HepG2 (cell line): ENCODE data around the gene PRR14. TPM values are rescaled to one million over a fixed set of nuclear protein-coding genes. Genes with fewer than 3 reads are reported as not detected.
A peak's percentile ranks its signal among the peaks of the same experiment; 100 is the strongest.

Source experiments
- BRCA1 ChIP-seq: sonication (generic); formaldehyde crosslinking; IDR thresholded peaks from 2 replicates; pipeline ENCODE4 v1.4.0; 2020; ENCODE audit warnings: missing genetic modification reagents
- CAMTA2 ChIP-seq: sonication (generic); formaldehyde crosslinking; IDR thresholded peaks from 2 replicates; pipeline ENCODE4 v1.4.0; 2020; ENCODE audit warnings: mild to moderate bottlenecking, missing genetic modification reagents, borderline replicate concordance
- DMAP1 ChIP-seq: IDR thresholded peaks from 2 replicates; pipeline ENCODE4 v1.6.1; 2016
- NR2C2 ChIP-seq: sonication (generic); formaldehyde crosslinking; IDR thresholded peaks from 2 replicates; pipeline ENCODE4 v1.4.0; 2020; ENCODE audit warnings: missing genetic modification reagents, mild to moderate bottlenecking, moderate library complexity, borderline replicate concordance
- PAF1 ChIP-seq: IDR thresholded peaks from 2 replicates; pipeline ENCODE4 v1.6.1; 2016; ENCODE audit warnings: missing genetic modification reagents, missing compliant biosample characterization
- TRIM24 ChIP-seq: sonication (generic); formaldehyde crosslinking; IDR thresholded peaks from 2 replicates; pipeline ENCODE4 v1.8.0; 2022; ENCODE audit warnings: mild to moderate bottlenecking, missing genetic modification reagents
- YEATS2 ChIP-seq: sonication (generic); formaldehyde crosslinking; IDR thresholded peaks from 2 replicates; pipeline ENCODE4 v1.4.0; 2020; ENCODE audit warnings: missing genetic modification reagents, borderline replicate concordance
- ZBTB7B ChIP-seq: sonication (generic); formaldehyde crosslinking; IDR thresholded peaks from 2 replicates; pipeline ENCODE4 v1.4.0; 2020; ENCODE audit warnings: missing genetic modification reagents
- ZNF333 ChIP-seq: sonication (generic); formaldehyde crosslinking; IDR thresholded peaks from 2 replicates; pipeline ENCODE4 v1.4.0; 2020; ENCODE audit warnings: mild to moderate bottlenecking, missing genetic modification reagents, borderline replicate concordance
- ZNF468 ChIP-seq: sonication (generic); formaldehyde crosslinking; IDR thresholded peaks from 2 replicates; pipeline ENCODE4 v1.8.0; 2022; ENCODE audit warnings: mild to moderate bottlenecking, moderate library complexity, missing genetic modification reagents
- ZSCAN12 ChIP-seq: sonication (generic); formaldehyde crosslinking; IDR thresholded peaks from 2 replicates; pipeline ENCODE4 v1.9.0; 2021; ENCODE audit warnings: mild to moderate bottlenecking, missing genetic modification reagents
- polyA plus RNA-seq, 8 experiments: library from polyadenylated mRNA; depleted of rRNA in 3 of 8; stranded (reverse) in 7 of 8; unstranded in 1 of 8; fragments of >200 nt; fragmentation: Illumina TruSeq in 4 of 8; extraction: Trizol in 4 of 8; gene quantifications; 2 replicates each; pipeline versions ENCODE4 v1.2.1 to v1.2.3, GENCODE V29; 2011 to 2016; ENCODE audit warnings: low read depth in 4 of 8, missing spikeins in 1 of 8, mixed read lengths in 1 of 8; ENCODE audit not compliant: insufficient read depth in 1 of 8
- total RNA-seq, 5 experiments: library from RNA; depleted of rRNA; stranded (reverse); fragments of >200 nt; fragmentation: Illumina TruSeq; extraction: Trizol; gene quantifications; 2 replicates each; pipeline ENCODE4 v1.2.3, GENCODE V29; 2016; ENCODE audit warnings: low read depth in 1 of 5
- TF ChIP-seq, protein P1 (sequence below): sonication (generic); formaldehyde crosslinking; IDR thresholded peaks from 2 replicates; pipeline ENCODE4 v1.8.0; 2023; ENCODE audit warnings: mild to moderate bottlenecking, missing genetic modification reagents
- TF ChIP-seq, protein P2 (sequence below): sonication (generic); formaldehyde crosslinking; IDR thresholded peaks from 2 replicates; pipeline ENCODE4 v1.4.0; 2020; ENCODE audit warnings: missing genetic modification reagents
- TF ChIP-seq, protein P3 (sequence below): sonication (generic); formaldehyde crosslinking; IDR thresholded peaks from 2 replicates; pipeline ENCODE4 v1.4.0; 2020; ENCODE audit warnings: missing genetic modification reagents
- TF ChIP-seq, protein P4 (sequence below): sonication (generic); formaldehyde crosslinking; IDR thresholded peaks from 2 replicates; pipeline ENCODE4 v1.5.0; 2020; ENCODE audit warnings: mild to moderate bottlenecking, missing genetic modification reagents
- TF ChIP-seq, protein P5 (sequence below): sonication (generic); formaldehyde crosslinking; IDR thresholded peaks from 2 replicates; pipeline ENCODE4 v1.8.0; 2022; ENCODE audit warnings: low read depth, missing genetic modification reagents
- TF ChIP-seq, protein P6 (sequence below): IDR thresholded peaks from 2 replicates; pipeline ENCODE4 v1.6.1; 2016; ENCODE audit warnings: missing biosample characterization, missing genetic modification reagents, low read depth
- TF ChIP-seq, protein P7 (sequence below): IDR thresholded peaks from 2 replicates; pipeline ENCODE4 v1.6.1; 2016; ENCODE audit warnings: mild to moderate bottlenecking, missing biosample characterization, missing genetic modification reagents

Gene PRR14
- total and polyA plus RNA-seq, 2 of the 13 experiments (the other 11 are each of a cell fraction or from before 2014, with no cell fraction given) = 8.4 to 11.0 TPM

DNA sequence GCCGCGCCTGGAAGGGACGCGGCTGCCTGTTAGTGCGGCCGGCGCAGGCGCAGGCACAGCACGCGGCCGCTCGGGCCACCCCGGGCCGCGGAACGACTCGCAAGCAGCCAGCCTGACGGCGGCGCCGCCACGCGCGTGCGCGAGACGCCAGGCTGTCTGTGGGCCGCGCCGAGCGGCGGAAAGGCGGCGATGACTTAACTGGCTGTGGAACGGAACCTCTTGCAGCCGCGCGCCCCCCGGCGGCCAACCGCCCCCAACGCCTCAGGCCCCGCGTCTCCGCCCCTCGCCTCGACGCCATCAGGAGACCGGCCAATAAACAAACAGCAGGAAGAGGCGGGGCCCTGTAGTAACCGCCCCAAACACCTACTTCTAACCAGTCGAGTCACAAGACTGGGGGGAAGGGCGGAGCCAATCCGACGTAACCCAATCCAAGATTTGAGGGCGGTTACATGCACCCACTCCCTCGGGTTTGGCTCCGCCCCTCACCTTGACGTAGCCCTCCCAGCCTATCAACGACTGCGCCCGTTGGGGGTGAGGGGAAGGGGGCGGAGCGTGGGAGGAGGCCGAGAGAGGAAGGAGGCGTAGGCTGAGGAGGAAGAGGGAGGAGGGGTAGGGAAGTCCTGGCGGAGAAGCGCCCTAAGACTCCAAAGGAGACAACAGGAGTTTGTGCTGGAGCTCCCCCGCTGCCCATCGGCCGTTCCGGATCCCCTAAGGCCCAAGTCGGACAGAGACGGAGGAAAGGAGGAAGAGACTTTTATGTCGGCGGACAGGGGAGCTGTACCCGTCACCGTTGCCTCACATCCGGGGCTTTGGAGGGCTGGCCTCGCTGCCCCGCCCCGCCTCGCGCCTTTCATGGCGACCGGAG is 7.3 kb downstream of the PRR14 start, which contains the start of gene FBRS (continued):
- peak; percentile 86; the same call in 1 of the 2 replicates for TF ChIP-seq ZNF468
- no peak for TF ChIP-seq TRIM24
- peak; percentile 84 for TF ChIP-seq DMAP1 (CRISPR knock-in tag)
- no peak for TF ChIP-seq BRCA1 (CRISPR knock-in tag)
- TF ChIP-seq, protein P1, sequence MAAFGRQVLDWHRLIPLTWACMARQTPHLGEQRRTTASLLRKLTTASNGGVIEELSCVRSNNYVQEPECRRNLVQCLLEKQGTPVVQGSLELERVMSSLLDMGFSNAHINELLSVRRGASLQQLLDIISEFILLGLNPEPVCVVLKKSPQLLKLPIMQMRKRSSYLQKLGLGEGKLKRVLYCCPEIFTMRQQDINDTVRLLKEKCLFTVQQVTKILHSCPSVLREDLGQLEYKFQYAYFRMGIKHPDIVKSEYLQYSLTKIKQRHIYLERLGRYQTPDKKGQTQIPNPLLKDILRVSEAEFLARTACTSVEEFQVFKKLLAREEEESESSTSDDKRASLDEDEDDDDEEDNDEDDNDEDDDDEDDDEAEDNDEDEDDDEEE (CRISPR knock-in tag) = peak; percentile 86
- TF ChIP-seq, protein P2, sequence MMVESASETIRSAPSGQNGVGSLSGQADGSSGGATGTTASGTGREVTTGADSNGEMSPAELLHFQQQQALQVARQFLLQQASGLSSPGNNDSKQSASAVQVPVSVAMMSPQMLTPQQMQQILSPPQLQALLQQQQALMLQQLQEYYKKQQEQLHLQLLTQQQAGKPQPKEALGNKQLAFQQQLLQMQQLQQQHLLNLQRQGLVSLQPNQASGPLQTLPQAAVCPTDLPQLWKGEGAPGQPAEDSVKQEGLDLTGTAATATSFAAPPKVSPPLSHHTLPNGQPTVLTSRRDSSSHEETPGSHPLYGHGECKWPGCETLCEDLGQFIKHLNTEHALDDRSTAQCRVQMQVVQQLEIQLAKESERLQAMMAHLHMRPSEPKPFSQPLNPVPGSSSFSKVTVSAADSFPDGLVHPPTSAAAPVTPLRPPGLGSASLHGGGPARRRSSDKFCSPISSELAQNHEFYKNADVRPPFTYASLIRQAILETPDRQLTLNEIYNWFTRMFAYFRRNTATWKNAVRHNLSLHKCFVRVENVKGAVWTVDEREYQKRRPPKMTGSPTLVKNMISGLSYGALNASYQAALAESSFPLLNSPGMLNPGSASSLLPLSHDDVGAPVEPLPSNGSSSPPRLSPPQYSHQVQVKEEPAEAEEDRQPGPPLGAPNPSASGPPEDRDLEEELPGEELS = peak; percentile 45
- TF ChIP-seq, protein P3, sequence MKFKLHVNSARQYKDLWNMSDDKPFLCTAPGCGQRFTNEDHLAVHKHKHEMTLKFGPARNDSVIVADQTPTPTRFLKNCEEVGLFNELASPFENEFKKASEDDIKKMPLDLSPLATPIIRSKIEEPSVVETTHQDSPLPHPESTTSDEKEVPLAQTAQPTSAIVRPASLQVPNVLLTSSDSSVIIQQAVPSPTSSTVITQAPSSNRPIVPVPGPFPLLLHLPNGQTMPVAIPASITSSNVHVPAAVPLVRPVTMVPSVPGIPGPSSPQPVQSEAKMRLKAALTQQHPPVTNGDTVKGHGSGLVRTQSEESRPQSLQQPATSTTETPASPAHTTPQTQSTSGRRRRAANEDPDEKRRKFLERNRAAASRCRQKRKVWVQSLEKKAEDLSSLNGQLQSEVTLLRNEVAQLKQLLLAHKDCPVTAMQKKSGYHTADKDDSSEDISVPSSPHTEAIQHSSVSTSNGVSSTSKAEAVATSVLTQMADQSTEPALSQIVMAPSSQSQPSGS (CRISPR knock-in tag) = peak; percentile 84
- TF ChIP-seq, protein P4, sequence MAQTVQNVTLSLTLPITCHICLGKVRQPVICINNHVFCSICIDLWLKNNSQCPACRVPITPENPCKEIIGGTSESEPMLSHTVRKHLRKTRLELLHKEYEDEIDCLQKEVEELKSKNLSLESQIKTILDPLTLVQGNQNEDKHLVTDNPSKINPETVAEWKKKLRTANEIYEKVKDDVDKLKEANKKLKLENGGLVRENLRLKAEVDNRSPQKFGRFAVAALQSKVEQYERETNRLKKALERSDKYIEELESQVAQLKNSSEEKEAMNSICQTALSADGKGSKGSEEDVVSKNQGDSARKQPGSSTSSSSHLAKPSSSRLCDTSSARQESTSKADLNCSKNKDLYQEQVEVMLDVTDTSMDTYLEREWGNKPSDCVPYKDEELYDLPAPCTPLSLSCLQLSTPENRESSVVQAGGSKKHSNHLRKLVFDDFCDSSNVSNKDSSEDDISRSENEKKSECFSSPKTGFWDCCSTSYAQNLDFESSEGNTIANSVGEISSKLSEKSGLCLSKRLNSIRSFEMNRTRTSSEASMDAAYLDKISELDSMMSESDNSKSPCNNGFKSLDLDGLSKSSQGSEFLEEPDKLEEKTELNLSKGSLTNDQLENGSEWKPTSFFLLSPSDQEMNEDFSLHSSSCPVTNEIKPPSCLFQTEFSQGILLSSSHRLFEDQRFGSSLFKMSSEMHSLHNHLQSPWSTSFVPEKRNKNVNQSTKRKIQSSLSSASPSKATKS (CRISPR knock-in tag) = no peak
- peak; percentile 84 for TF ChIP-seq ZNF333 (CRISPR knock-in tag)
- TF ChIP-seq CAMTA2 (CRISPR knock-in tag) = 0 out of 2 replicates have a peak, but pooled peaks have one; percentile 55
- no peak for TF ChIP-seq ZBTB7B (CRISPR knock-in tag)
- peak; percentile 77 for TF ChIP-seq NR2C2 (CRISPR knock-in tag)
- TF ChIP-seq, protein P5, sequence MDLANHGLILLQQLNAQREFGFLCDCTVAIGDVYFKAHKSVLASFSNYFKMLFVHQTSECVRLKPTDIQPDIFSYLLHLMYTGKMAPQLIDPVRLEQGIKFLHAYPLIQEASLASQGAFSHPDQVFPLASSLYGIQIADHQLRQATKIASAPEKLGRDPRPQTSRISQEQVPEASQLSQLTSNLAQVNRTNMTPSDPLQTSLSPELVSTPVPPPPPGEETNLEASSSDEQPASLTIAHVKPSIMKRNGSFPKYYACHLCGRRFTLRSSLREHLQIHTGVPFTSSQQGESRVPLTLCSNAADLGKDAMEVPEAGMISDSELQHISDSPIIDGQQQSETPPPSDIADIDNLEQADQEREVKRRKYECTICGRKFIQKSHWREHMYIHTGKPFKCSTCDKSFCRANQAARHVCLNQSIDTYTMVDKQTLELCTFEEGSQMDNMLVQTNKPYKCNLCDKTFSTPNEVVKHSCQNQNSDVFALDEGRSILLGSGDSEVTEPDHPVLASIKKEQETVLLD (CRISPR knock-in tag) = peak; percentile 87; the same call in 1 of the 2 replicates
- TF ChIP-seq, protein P6, sequence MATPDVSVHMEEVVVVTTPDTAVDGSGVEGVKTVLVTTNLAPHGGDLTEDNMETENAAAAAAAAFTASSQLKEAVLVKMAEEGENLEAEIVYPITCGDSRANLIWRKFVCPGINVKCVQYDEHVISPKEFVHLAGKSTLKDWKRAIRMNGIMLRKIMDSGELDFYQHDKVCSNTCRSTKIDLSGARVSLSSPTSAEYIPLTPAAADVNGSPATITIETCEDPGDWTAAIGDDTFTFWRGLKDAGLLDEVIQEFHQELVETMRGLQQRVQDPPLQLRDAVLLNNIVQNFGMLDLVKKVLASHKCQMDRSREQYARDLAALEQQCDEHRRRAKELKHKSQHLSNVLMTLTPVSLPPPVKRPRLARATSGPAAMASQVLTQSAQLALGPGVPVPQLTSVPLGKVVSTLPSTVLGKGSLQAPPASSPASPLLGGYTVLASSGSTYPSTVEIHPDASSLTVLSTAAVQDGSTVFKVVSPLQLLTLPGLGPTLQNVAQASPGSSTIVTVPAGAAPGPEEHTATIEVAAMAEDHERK (CRISPR knock-in tag) = peak; percentile 41; the same call in 1 of the 2 replicates
- TF ChIP-seq YEATS2 = peak; percentile 75
- TF ChIP-seq ZSCAN12 (CRISPR knock-in tag) = no peak
- TF ChIP-seq PAF1 (CRISPR knock-in tag) = no peak
- TF ChIP-seq, protein P7, sequence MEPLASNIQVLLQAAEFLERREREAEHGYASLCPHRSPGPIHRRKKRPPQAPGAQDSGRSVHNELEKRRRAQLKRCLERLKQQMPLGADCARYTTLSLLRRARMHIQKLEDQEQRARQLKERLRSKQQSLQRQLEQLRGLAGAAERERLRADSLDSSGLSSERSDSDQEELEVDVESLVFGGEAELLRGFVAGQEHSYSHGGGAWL (CRISPR knock-in tag) = 0 out of 2 replicates have a peak, but pooled peaks have one; percentile 60
